Gastroesophageal sphincter (tissue), 4 donors: Measurements from ENCODE around the gene MAPK6. TPM values are rescaled to one million over a fixed set of nuclear protein-coding genes. Genes with fewer than 3 reads are reported as not detected.

Experiments used
- ATAC-seq: fragments of 150-250 bp; one replicate; pipeline ENCODE4 v1.9.1; 2016; ENCODE audit warnings: mild to moderate bottlenecking, moderate library complexity
- H3K27ac ChIP-seq, 4 donors: fragments of 200-600 bp; sonication (generic) in 3 of 4; 1 replicate in 3 of 4; 2 replicates in 1 of 4; pipeline ENCODE4 v1.5.1; 2016 to 2019
- H3K27me3 ChIP-seq: fragments of 200-600 bp; sonication (generic); one replicate; pipeline ENCODE4 v1.5.1; 2019
- H3K36me3 ChIP-seq, 2 donors: fragments of 200-600 bp; sonication (generic); one replicate each; pipeline ENCODE4 v1.5.1; 2019; ENCODE audit warnings: control low read depth in 1 of 2
- H3K4me1 ChIP-seq, 3 donors: fragments of 200-600 bp; sonication (generic); 1 replicate in 2 of 3; 2 replicates in 1 of 3; pipeline ENCODE4 v1.5.1; 2016 to 2019; ENCODE audit warnings: control low read depth in 2 of 3
- H3K4me3 ChIP-seq, 2 donors: fragments of 200-600 bp; sonication (generic); one replicate each; pipeline ENCODE4 v1.5.1; 2019; ENCODE audit warnings: mild to moderate bottlenecking in 1 of 2, moderate library complexity in 1 of 2
- H3K9me3 ChIP-seq, 3 donors: fragments of 200-600 bp; sonication (generic); one replicate each; pipeline ENCODE4 v1.5.1; 2017 to 2019; ENCODE audit warnings: control low read depth in 2 of 3
- CTCF ChIP-seq, 4 experiments: fragments of 200-600 bp in 2 of 4; fragments of 450-650 bp in 2 of 4; sonication (generic) in 1 of 4; IDR thresholded peaks; one replicate each; pipeline ENCODE4 v1.5.1; 2017 to 2019; ENCODE audit warnings: antibody characterized with exemption in 4 of 4, mild to moderate bottlenecking in 2 of 4, moderate library complexity in 2 of 4
- EP300 ChIP-seq: sonication (generic); formaldehyde crosslinking; IDR thresholded peaks from one replicate; pipeline ENCODE4 v1.6.1; 2017; ENCODE audit warnings: antibody characterized with exemption, mild to moderate bottlenecking
- POLR2A ChIP-seq, 2 donors: fragments of 450-650 bp; IDR thresholded peaks; one replicate each; pipeline ENCODE4 v1.6.1; 2017; ENCODE audit warnings: antibody characterized with exemption in 2 of 2, mild to moderate bottlenecking in 2 of 2, moderate library complexity in 1 of 2
- POLR2AphosphoS5 ChIP-seq: sonication (generic); formaldehyde crosslinking; IDR thresholded peaks from one replicate; pipeline ENCODE4 v1.6.1; 2017; ENCODE audit warnings: antibody characterized with exemption
- WGBS, 2 donors: methylation state at CpG; one replicate each; pipeline ENCODE4 v1.1.5; 2018; ENCODE audit warnings: low coverage in 1 of 2; 5-methylcytosine and 5-hydroxymethylcytosine counted together
- total RNA-seq, 4 donors: library from RNA; depleted of rRNA; stranded (reverse); fragments of >200 nt; gene quantifications; one replicate each; pipeline ENCODE4 v1.1.0, GENCODE V29; 2016

Gene MAPK6
- total RNA-seq, 4 donors from 2014 or later, result 17.5 to 22.5 (median 20.7) TPM

- H3K36me3 ChIP-seq, result peaks cover 0 to 95% of the 10 kb centered on the region in 2 donors
- no peaks in the 10 kb centered on the region for H3K27me3 ChIP-seq
- H3K27ac ChIP-seq, result no peak overlapping the region
- TF ChIP-seq EP300, result no peak
- no peak for TF ChIP-seq CTCF (IDR thresholded peaks at IDR 0.05)
- TF ChIP-seq POLR2A (IDR thresholded peaks at IDR 0.05), result no peak
- TF ChIP-seq POLR2AphosphoS5, result no peak
- no peaks in the 10 kb centered on the region for H3K4me1 ChIP-seq
- no peaks in the 10 kb centered on the region for H3K9me3 ChIP-seq
- no peak for ATAC-seq
- no peak overlapping the region for H3K4me3 ChIP-seq
Measured at GRCh38 chr15:52057996-52058395, 39.0 kb downstream of the MAPK6 start.

- no peak for TF ChIP-seq POLR2AphosphoS5
- no peak for TF ChIP-seq POLR2A (IDR thresholded peaks at IDR 0.05)
- no peak for TF ChIP-seq CTCF (IDR thresholded peaks at IDR 0.05)
- TF ChIP-seq EP300, result no peak
- WGBS, 2 donors, result 62 to 100% methylated on average over 1 of the region's 1 CpG
- peaks cover 2 to 95% of the 10 kb centered on the region in 2 donors for H3K36me3 ChIP-seq
- no peaks in the 10 kb centered on the region for H3K27me3 ChIP-seq
- ATAC-seq, result no peak
- H3K4me1 ChIP-seq, result no peaks in the 10 kb centered on the region
- no peak overlapping the region for H3K27ac ChIP-seq
- H3K9me3 ChIP-seq, result no peaks in the 10 kb centered on the region
- no peak overlapping the region for H3K4me3 ChIP-seq
Measured at GRCh38 chr15:52060501-52060900, 41.5 kb downstream of the MAPK6 start.

- TF ChIP-seq CTCF (IDR thresholded peaks at IDR 0.05) (no peak), EP300 (no peak)
- H3K4me3 ChIP-seq, result no peak overlapping the region
- 82 to 88% methylated on average over 3 of the region's 3 CpGs for WGBS, 2 donors
- ATAC-seq, result no peak
- no peaks in the 10 kb centered on the region for H3K4me1 ChIP-seq
- peaks cover 2 to 40% of the 10 kb centered on the region in 2 donors for H3K36me3 ChIP-seq
- no peaks in the 10 kb centered on the region for H3K9me3 ChIP-seq
- H3K27me3 ChIP-seq, result no peaks in the 10 kb centered on the region
- H3K27ac ChIP-seq, result no peak overlapping the region
Measured at GRCh38 chr15:52066842-52067544, 48.0 kb downstream of the MAPK6 start.

- Histone ChIP-seq H3K9me3 (no peaks in the 10 kb centered on the region), H3K27ac (no peak overlapping the region), H3K4me1 (no peaks in the 10 kb centered on the region), H3K27me3 (no peaks in the 10 kb centered on the region), H3K4me3 (no peak overlapping the region), H3K36me3 (peaks cover 2 to 35% of the 10 kb centered on the region in 2 donors)
- ATAC-seq, result no peak
- TF ChIP-seq POLR2A (IDR thresholded peaks at IDR 0.05), result no peak
- no peak for TF ChIP-seq EP300
- no peak for TF ChIP-seq POLR2AphosphoS5
- TF ChIP-seq CTCF (IDR thresholded peaks at IDR 0.05), result no peak
Measured at GRCh38 chr15:52067545-52067926, 48.5 kb downstream of the MAPK6 start.

- H3K4me3 ChIP-seq, result no peak overlapping the region
- 74 to 90% methylated on average over 2 of the region's 2 CpGs for WGBS, 2 donors
- TF ChIP-seq POLR2AphosphoS5 (no peak), EP300 (no peak), POLR2A (IDR thresholded peaks at IDR 0.05) (no peak), CTCF (IDR thresholded peaks at IDR 0.05) (no peak)
- no peaks in the 10 kb centered on the region for H3K9me3 ChIP-seq
- no peak for ATAC-seq
- no peaks in the 10 kb centered on the region for H3K27me3 ChIP-seq
- peaks cover 2 to 29% of the 10 kb centered on the region in 2 donors for H3K36me3 ChIP-seq
- no peaks in the 10 kb centered on the region for H3K4me1 ChIP-seq
- H3K27ac ChIP-seq, result no peak overlapping the region
Measured at GRCh38 chr15:52068004-52068615, 49.1 kb downstream of the MAPK6 start.
